HG02610 (cell line): ENCODE data around the gene CCND1.

Experiments
- ATAC-seq: cut with Tn5 transposase; IDR thresholded peaks from one replicate; pipeline ENCODE4 v1.9.1; 2021; ENCODE audit warnings: mild to moderate bottlenecking, moderate library complexity; ENCODE audit not compliant: unreplicated experiment

The CCND1 gene

GRCh38 chr11:69640260-69640994, 529 bp upstream of the CCND1 start:
- no peak for ATAC-seq

- ATAC-seq: no peak
Observed at GRCh38 chr11:69641681-69642548, 959 bp downstream of the CCND1 start.

GRCh38 chr11:69642549-69642912, 1.6 kb downstream of the CCND1 start:
- ATAC-seq: no peak

- no peak for ATAC-seq
Observed at GRCh38 chr11:69642913-69643632, 2.1 kb downstream of the CCND1 start.

GRCh38 chr11:69643646-69644045, 2.7 kb downstream of the CCND1 start:
- ATAC-seq: no peak

- no peak for ATAC-seq
Observed at GRCh38 chr11:69644071-69644961, 3.4 kb downstream of the CCND1 start.

- no peak for ATAC-seq
Observed at GRCh38 chr11:69644962-69645675, 4.2 kb downstream of the CCND1 start.

- ATAC-seq: no peak
Observed at GRCh38 chr11:69645801-69646492, 5.0 kb downstream of the CCND1 start.

- ATAC-seq: no peak
Observed at GRCh38 chr11:69646493-69647389, 5.8 kb downstream of the CCND1 start.

- ATAC-seq: no peak
Observed at GRCh38 chr11:69647390-69647748, 6.4 kb downstream of the CCND1 start.

GRCh38 chr11:69647761-69648497, 7.0 kb downstream of the CCND1 start:
- no peak for ATAC-seq

- no peak for ATAC-seq
Observed at GRCh38 chr11:69648679-69649575, 8.0 kb downstream of the CCND1 start.

- no peak for ATAC-seq
Observed at GRCh38 chr11:69649576-69649900, 8.6 kb downstream of the CCND1 start.

GRCh38 chr11:69650081-69650831, 9.3 kb downstream of the CCND1 start:
- no peak for ATAC-seq

GRCh38 chr11:69650832-69651344, 9.9 kb downstream of the CCND1 start:
- ATAC-seq: no peak
